HG03064 (cell line): ENCODE data around the gene ISOC1.

ENCODE experiments used
- ATAC-seq: cut with Tn5 transposase; IDR thresholded peaks from one replicate; pipeline ENCODE4 v1.9.1; 2021; ENCODE audit warnings: low read depth; ENCODE audit not compliant: unreplicated experiment

Gene ISOC1

GRCh38 chr5:129094924-129095899, 663 bp downstream of the ISOC1 start:
- ATAC-seq = peak; percentile 45

- ATAC-seq = no peak
Measured at GRCh38 chr5:129096382-129096991, 1.9 kb downstream of the ISOC1 start.

- ATAC-seq = no peak
Measured at GRCh38 chr5:129097498-129098296, 3.1 kb downstream of the ISOC1 start.

GRCh38 chr5:129098488-129099183, 4.1 kb downstream of the ISOC1 start:
- no peak for ATAC-seq

DNA sequence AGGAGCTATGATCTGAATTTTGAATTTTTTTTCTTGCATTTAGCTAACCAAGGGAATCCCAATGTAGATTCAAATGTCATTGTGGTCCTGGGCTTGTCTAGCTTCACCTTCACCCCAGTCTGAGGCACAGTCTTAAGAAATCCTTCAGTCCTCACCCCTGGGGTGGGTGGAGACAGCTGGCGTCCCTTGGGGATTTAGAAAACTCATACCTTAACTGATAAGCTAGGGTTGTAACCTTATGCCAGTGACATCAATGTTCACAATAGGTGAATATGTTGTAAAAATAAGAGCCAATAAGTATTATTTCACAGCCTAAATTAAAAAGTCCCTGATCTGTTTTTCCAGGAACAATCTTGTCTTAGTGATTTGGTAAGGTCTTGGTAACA, 4.6 kb downstream of the ISOC1 start:
- ATAC-seq = no peak

DNA sequence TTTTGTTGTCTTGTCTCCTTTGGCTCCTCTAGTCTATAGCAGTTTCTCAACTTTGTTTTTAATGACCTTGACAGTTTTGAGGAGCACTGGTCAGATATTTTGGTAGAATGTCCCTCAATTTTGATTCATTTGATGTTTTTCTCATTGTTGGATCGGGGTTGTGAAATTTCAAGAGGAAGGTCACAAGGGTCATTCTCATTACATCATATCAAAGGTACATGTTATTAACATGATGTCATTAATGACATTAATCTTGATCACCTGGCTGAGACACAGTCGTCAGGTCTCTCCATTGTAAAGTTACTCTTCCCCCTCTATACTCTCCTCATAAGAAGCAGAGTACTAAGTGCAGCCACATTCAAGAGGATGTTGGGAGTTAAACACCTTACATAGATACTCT, 7.2 kb downstream of the ISOC1 start:
- no peak for ATAC-seq

DNA sequence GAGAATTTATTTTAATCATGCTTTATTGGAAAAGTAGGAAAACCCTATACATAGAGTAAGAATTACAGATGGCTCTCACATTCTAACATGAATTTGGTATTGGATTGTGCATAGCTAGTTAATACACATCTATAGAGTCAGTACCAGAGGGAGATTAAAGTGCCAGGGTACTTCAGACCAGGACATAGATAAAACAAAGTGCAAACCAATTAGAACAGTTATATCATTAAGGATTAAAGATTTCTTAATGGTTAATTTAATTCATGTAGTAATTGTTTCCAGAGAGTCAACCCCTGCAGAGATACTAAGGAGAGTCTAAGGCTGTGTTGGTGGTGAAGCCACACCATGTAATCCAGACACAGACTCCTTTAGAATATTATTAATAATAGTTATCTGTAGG, 8.8 kb downstream of the ISOC1 start:
- ATAC-seq = no peak

GRCh38 chr5:129104915-129105455, 10.4 kb downstream of the ISOC1 start:
- no peak for ATAC-seq

DNA sequence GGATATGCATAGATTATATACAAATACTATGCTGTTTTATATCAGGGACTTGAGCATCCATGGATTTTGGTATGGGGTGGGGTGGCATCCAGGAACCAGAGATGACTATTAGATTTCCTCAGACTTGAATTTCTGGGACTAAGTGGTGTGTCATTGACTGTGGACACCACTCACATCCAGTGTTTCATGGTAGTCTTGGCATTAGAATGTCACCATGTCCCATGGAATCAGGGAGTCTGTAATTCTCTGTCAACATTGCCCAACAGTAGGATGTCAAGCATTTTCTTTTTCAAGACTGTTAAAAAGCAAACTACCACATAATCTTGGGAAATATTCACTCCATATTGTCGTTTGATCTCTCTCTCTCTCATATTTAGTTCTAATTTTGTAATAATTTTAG, 13.1 kb downstream of the ISOC1 start:
- ATAC-seq = no peak

GRCh38 chr5:129110742-129111141, 16.2 kb downstream of the ISOC1 start:
- ATAC-seq = no peak

GRCh38 chr5:129111351-129111750, 16.8 kb downstream of the ISOC1 start:
- ATAC-seq = no peak

GRCh38 chr5:129112295-129112694, 17.7 kb downstream of the ISOC1 start:
- no peak for ATAC-seq

DNA sequence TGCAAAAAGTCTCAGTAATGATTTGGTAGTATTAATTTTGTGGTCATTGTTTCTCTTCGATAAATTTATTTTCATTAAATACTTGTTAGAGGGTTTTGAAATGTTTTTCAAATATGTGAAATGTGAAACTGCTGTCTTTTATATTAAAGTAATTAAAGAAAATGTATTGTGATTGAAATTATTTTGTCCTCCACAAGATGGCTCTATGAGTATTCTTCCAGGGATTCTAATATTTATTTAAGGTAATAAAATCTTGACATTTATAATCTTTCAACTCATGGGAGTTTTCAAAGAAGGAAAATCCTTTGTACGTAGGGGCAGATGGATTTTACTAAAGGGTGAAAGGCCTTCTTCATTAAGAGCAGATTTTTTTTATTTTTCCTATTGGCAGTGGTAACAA, 19.3 kb downstream of the ISOC1 start:
- no peak for ATAC-seq

GRCh38 chr5:129114539-129115193, 20.1 kb downstream of the ISOC1 start:
- ATAC-seq = no peak

GRCh38 chr5:129115680-129116079, 21.1 kb downstream of the ISOC1 start:
- no peak for ATAC-seq

DNA sequence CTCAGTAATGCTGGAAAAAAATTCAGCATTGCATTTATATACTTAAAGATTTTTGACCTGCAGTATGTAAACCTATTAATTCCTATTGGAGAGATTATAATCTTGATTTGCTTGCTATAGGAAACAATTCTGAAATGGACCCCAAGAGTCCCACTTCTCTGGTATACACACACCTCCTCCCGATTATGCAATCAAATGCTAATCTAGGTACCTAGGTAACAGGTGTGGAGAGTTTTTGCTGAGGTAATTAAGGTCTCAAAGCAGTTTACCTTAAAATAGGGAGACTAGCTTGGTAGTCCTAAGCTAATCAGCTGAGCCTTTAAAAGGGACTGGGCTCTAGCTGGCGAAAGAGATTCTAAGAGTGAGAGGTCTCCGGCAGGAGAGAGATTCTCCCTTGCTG, 22.2 kb downstream of the ISOC1 start:
- no peak for ATAC-seq

GRCh38 chr5:129118405-129118804, 23.9 kb downstream of the ISOC1 start:
- ATAC-seq = no peak

GRCh38 chr5:129118826-129119225, 24.3 kb downstream of the ISOC1 start:
- no peak for ATAC-seq

DNA sequence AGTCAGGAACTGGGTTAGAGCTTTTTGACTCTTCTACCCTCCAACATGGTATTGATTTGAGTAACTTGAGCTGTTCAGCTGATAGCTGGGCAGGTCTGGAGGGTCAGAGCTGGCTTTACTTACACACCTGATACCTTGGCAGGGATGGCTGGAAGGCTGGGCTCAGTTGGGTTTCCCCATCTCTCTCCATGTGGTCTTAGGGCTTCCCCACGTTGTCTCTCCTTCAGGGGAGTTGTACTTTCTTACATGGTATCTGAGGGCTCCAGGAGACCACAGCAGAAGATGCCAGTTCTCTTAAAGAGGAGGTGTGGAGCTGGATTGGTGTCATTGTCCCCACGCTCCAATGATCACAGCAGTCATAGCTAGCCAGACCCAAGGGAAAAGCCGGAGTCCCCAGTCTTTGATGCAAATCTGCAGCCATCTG, 25.6 kb downstream of the ISOC1 start:
- peak; percentile 65 for ATAC-seq

DNA sequence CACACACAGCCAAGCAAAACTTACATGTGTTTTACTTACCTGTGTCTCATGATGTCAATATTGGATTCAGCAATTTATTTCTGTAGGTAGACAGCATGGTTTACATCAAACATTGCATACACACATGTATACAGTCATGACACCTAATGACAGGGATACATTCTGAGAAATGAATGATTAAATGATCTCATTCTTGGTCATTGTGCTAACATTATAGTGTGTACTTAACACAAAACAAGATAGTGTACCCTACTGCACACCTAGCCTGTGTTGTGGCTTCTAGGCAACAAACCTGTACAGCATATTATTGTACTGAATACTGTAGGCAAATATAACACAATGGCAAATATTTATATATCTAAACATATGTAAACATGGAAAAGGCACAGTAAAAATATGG, 28.0 kb downstream of the ISOC1 start:
- ATAC-seq = no peak
